GM21381 (cell line): Measurements from ENCODE around the gene KLRF1.

ENCODE experiments used
- ATAC-seq: cut with Tn5 transposase; IDR thresholded peaks from one replicate; pipeline ENCODE4 v1.9.1; 2021; ENCODE audit warnings: mild to moderate bottlenecking, moderate library complexity; ENCODE audit not compliant: unreplicated experiment

The KLRF1 gene

GRCh38 chr12:9808504-9808903 lies 18.8 kb upstream of the KLRF1 start:
- no peak for ATAC-seq

DNA sequence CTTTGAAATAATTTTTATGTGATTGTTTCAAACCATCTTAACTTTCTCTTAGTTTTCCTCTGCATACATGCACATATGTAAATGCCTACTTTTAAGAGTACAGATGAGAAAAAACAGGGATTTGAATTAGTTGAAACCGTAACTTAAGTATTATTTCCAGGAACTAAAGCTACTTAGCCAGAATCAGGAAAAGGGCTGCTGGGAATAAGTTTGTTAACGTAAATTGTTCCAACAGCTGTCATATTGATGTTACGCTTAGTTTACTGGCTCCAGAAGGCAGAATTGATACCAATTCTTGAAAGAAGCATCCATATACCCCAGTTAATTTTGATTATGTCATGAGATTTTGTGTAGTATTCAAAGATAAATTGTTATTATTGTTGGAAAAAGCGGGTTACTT lies 17.9 kb upstream of the KLRF1 start:
- no peak for ATAC-seq

GRCh38 chr12:9809866-9810265 lies 17.4 kb upstream of the KLRF1 start:
- no peak for ATAC-seq

GRCh38 chr12:9810671-9811070 lies 16.6 kb upstream of the KLRF1 start:
- ATAC-seq, result no peak

- ATAC-seq, result no peak
These were observed 15.7 kb upstream of the KLRF1 start for GRCh38 chr12:9811621-9812020.

DNA sequence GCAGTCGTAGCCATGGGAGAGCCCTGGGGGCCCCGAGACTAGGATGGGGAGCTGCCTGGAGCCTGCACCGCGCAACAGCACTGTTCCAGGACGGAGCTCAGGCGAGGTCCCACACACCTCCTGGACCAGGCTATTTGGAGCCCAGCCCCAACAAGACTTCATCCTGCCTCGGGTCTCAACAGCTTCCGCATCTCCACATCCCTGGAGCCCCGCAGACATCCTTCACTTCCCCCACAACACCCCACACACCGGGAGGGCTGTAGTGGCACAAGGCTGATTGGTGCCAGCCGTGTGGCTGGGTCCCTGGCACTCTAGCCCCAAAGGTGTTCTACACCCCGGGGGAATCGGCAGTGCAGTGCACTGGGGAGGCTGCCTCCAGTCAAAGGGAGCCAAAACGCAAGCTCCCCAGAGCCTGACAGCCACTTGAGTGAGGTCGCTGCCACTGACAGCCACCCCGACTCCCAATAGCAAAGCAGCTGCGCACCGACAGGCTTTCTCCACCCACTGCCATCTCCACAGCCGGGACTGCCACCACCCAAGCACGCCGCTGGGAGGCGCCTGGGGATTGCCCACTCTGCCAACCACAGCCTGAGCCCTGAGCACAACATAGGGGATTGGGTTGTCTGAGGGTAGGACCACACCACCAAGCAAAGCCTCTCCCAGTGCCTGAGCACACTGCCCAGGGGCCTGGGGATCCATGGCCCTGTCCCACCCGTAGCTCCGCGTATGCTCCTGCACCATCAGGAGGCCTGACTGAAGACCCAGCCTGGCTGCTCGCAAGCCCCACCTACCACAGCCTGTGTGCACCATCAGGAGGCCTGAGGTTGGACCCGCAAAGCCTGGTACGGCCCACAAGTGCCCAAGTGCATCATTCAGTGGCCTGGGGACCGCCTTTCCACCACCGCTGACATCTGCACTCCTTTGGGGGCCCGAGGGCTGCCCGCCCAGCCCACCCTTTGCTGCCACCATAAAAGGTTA lies 13.2 kb upstream of the KLRF1 start:
- peak; percentile 87 for ATAC-seq

GRCh38 chr12:9820281-9820930 lies 6.9 kb upstream of the KLRF1 start:
- ATAC-seq, result no peak

DNA sequence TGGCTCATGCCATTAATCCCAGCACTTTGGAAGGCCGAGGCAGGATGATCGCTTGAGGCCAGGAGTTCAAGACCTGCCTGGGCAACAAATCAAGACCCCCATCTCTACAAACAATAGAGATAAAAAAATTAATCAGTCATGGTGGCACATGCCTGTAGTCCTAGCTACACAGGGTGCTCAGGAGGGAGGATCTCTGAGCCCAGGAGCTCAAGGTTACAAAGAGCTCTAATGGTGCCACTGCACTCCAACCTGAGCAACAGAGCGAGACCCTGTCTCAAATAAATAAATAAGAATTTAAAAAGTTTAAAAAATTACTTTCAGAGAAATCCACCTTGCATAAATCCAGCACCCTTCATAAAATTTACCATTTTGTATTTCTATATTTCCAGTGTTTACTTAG lies 2.2 kb downstream of the KLRF1 start:
- no peak for ATAC-seq

GRCh38 chr12:9829982-9830381 lies 2.7 kb downstream of the KLRF1 start:
- ATAC-seq, result no peak

- ATAC-seq, result no peak
These were observed 4.4 kb downstream of the KLRF1 start for GRCh38 chr12:9831720-9832119.

DNA sequence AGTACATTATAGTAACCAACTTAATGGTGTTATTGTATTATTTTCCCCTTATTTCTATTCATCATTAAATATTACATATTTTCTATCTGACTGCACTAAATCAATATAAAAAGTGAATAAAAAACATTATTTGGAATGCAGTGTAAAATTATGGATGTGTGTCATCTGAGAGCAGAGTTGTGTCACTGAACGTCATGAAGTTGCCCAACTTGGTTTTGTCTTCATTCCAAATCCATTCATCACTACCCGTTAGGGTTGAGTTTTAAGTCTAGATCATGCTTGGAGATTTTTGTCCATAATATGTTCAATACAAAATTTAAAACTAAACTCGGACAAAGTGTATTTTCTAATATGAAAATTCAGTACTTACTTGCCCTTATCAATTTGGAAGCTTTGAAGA lies 16.1 kb downstream of the KLRF1 start:
- ATAC-seq, result no peak

GRCh38 chr12:9848899-9849298 lies 21.6 kb downstream of the KLRF1 start:
- ATAC-seq, result no peak

GRCh38 chr12:9851050-9851449 lies 23.8 kb downstream of the KLRF1 start:
- ATAC-seq, result no peak

DNA sequence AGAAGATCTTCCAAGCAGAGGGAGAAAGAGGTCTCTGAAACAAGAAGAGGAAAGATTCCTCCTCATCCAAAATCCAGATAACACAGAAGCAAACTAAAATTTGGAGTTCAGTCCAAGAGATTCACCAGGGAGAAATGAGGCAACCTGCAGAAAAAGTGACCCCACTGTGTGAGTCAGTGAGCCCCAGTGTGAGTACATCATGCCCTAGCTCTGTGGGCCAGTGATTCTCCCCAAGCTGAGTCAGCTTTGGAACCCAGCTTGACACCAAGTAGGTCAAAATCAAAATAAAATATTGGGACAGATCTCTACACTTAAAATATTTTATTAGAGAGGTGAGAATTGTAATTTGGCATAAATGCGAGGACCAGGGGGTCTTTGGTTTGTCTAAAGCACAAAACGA lies 24.6 kb downstream of the KLRF1 start:
- ATAC-seq, result no peak

DNA sequence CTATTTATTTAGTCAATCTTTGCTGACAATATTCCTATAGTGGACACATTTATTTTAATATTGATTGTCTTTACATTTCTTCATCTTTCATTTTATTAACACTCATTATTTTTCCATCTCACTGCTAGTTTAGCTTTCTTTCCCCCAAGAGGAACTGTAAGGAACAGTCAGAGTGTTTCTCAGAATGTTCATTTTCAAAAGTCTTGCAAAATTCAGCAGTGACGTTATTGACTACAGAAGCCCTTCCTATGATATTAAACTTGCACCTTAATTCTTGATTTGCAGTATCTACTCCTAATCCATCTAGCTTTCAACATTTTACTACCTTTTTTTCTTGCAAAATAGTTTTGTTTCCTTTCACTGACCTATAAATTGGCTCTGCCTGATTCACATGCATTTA lies 28.9 kb downstream of the KLRF1 start:
- ATAC-seq, result no peak

- no peak for ATAC-seq
These were observed 29.6 kb downstream of the KLRF1 start for GRCh38 chr12:9856894-9857293.

- ATAC-seq, result no peak
These were observed 30.9 kb downstream of the KLRF1 start for GRCh38 chr12:9858135-9858534.

GRCh38 chr12:9864913-9865675 lies 37.8 kb downstream of the KLRF1 start:
- no peak for ATAC-seq

DNA sequence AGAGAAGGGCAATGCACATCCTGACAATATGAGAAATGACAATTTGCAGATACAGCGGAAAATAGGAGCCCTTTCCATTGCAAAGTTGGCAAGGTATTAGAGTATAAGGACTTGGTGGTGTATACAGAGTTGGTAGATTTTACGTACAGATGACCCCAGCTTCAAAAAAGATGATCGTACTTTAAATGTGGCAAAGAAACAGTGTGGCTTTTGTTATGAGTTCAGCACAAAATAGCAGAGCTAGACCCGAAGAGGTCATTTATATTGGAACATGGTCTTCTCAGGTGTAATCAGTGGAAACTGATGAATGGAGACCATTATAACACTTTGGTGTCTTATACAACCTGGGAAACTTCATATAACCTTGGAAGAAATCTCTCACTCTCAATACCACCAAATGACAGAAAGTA lies 39.6 kb downstream of the KLRF1 start:
- no peak for ATAC-seq

DNA sequence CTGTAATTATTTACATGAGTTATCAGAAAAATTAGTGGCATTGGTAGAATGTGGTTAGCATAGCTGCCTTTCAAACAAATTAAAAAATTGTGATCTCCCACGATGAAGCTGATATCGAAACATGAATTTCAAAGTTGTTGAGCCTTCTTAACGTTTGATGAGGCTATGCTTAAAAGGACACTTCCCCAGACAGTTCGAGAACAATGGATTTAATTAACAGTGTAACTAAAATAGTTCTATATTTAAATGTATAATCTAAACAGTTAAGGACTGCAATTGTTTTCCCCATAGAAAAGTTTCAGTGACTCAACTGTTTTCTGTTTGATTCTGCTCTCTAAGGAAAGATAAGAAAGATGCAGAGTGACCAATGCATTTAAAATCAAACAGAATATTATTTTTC lies 40.2 kb downstream of the KLRF1 start:
- ATAC-seq, result no peak

- ATAC-seq, result no peak
These were observed 41.1 kb downstream of the KLRF1 start for GRCh38 chr12:9868311-9868801.
